ENCODE data around the gene MSI2. TPM values are rescaled to one million over a fixed set of nuclear protein-coding genes. Genes with fewer than 3 reads are reported as not detected.

MSI2 gene
- total and polyA plus RNA-seq, 9 of the 15 experiments (the other 6 are each of a cell fraction or from before 2014, with no cell fraction given): 4.6 to 61.8 (median 42.4) TPM

DNA sequence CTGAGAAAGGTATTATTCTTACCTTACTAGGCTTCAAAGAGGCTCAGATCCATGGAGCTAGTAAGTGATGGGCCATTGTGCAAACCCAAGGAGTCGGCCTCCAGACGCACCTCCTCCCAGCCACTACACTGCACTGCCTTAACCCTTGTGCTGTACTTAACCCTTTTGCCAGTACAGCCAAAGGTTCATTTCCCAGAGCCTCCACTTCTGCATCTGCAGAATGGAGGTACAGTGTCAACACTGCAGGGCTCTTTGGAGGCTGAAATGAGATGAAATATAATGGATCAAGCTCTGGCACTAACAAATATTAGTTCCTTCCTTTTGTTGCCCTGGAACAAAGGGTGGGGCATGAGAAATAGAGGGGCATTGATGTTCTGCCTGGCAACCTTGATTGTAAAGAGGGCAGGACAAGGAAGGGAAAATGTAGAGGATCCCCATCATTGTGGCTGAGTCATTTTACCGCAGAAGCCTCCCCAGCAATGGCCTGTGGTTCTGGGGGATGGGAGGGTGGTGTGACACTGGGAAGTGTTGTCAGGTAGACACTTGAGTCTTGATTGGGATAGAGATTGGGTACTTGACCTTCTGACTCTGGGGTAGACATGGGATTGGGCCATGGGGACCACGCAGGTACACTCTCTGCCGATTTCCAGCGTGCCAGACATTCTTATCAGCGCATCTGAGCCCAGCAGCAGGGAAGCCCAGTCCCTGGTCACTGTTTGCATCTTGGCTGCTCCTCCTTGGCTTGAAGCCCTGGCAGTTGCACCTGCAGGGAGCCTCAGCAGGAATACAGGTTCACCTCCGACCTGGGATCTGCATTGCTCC lies 84.0 kb downstream of the MSI2 start (continued):
- TF ChIP-seq SMARCE1 (IDR thresholded peaks at IDR 0.05) (peak; percentile 84), TFAM (CRISPR knock-in tag; conservative IDR thresholded peaks at IDR 0.05) (no peak), L3MBTL2 (IDR thresholded peaks at IDR 0.05) (no peak), ZNF239 (CRISPR knock-in tag; IDR thresholded peaks at IDR 0.05) (no peak), ZNF445 (CRISPR knock-in tag; IDR thresholded peaks at IDR 0.05; ENCODE audit: low read depth) (no peak), TBP (optimal IDR thresholded peaks at IDR 0.05; ENCODE audit: low read depth, low read length) (no peak), RFX5 (IDR thresholded peaks at IDR 0.05; ENCODE audit: low read depth, low read length) (no peak), ZNF41 (CRISPR knock-in tag; conservative IDR thresholded peaks at IDR 0.05) (no peak), FOXJ2 (tag; IDR thresholded peaks at IDR 0.05) (no peak), FOSL1 (tag; conservative IDR thresholded peaks at IDR 0.05) (peak; percentile 93), ZFP36 (IDR thresholded peaks at IDR 0.05; ENCODE audit: low read depth, low read length, partially characterized antibody) (no peak), BCL6 (CRISPR knock-in tag; IDR thresholded peaks at IDR 0.05) (no peak), DMBX1 (CRISPR knock-in tag; IDR thresholded peaks at IDR 0.05; ENCODE audit: borderline replicate concordance) (no peak), ZNF197 (CRISPR knock-in tag; IDR thresholded peaks at IDR 0.05; ENCODE audit: low read depth) (no peak), NR4A1 (CRISPR knock-in tag; IDR thresholded peaks at IDR 0.05) (no peak), NR4A1 (tag; IDR thresholded peaks at IDR 0.05) (no peak), TEAD4 (IDR thresholded peaks at IDR 0.05; ENCODE audit: low read length) (no peak; the same call in 1 of the 2 replicates), TEAD4 (CRISPR knock-in tag; IDR thresholded peaks at IDR 0.05; ENCODE audit: borderline replicate concordance) (no peak), ZNF76 (CRISPR knock-in tag; IDR thresholded peaks at IDR 0.05; ENCODE audit: borderline replicate concordance) (no peak), TCFL5 (CRISPR knock-in tag; conservative IDR thresholded peaks at IDR 0.05) (no peak), GTF2A2 (tag; IDR thresholded peaks at IDR 0.05) (no peak), MXI1 (IDR thresholded peaks at IDR 0.05; ENCODE audit: low read depth, low read length) (no peak), EP400 (IDR thresholded peaks at IDR 0.05) (no peak), ATF6 (CRISPR knock-in tag; IDR thresholded peaks at IDR 0.05) (no peak), CBX8 (IDR thresholded peaks at IDR 0.05; ENCODE audit: borderline replicate concordance, extremely low read depth, low read depth, low read length, poor library complexity, severe bottlenecking) (no peak), NFIX (CRISPR knock-in tag; IDR thresholded peaks at IDR 0.05; ENCODE audit: low read depth) (no peak), IRF9 (tag; IDR thresholded peaks at IDR 0.05) (no peak)

Data from K562 (cell line).